SK-N-SH (cell line): ENCODE measurements around the gene CD74. TPM values are rescaled to one million over a fixed set of nuclear protein-coding genes. Genes with fewer than 3 reads are reported as not detected.

Experiments
- CTCF ChIA-PET: fragments of 300-600, 350-600 bp; formaldehyde crosslinking; extraction: SDS; loops from one replicate; lab custom pipeline; 2021; lab: Yijun Ruan, JAX
- POLR2A ChIA-PET: fragments of 350-600 bp; sonication (Branson Sonifier 250); formaldehyde crosslinking; extraction: SDS; loops from one replicate; lab custom pipeline; 2020; ENCODE audit warnings: antibody characterized with exemption, inconsistent platforms; lab: Yijun Ruan, JAX
- DNase-seq: peaks from one replicate; pipeline ENCODE4 v3.0.0; 2012
- H2AFZ ChIP-seq: fragments of 200-600 bp; sonication (generic); 2 replicates; pipeline ENCODE4 v1.8.1; 2016; ENCODE audit warnings: antibody characterized with exemption, mild to moderate bottlenecking, low read depth
- H3F3A ChIP-seq: fragments of 200-600 bp; sonication (generic); replicated peaks from 2 replicates; pipeline ENCODE3; 2016; ENCODE audit warnings: antibody characterized with exemption, mild to moderate bottlenecking; ENCODE audit not compliant: insufficient read depth
- H3K27ac ChIP-seq, 2 experiments: fragments of 200-500 bp in 1 of 2; fragments of 200-600 bp in 1 of 2; sonication (Bioruptor generic) in 1 of 2; sonication (generic), shearing (Covaris generic) in 1 of 2; 2 replicates each; pipeline versions ENCODE4 v1.5.1 to v1.6.1; 2014 to 2016; ENCODE audit warnings: low read depth in 2 of 2, inconsistent platforms in 1 of 2, low read length in 1 of 2, mild to moderate bottlenecking in 1 of 2, mixed read lengths in 1 of 2
- H3K27me3 ChIP-seq: fragments of 200-600 bp; sonication (generic), shearing (Covaris generic); 2 replicates; pipeline ENCODE4 v1.6.1; 2016; ENCODE audit warnings: mixed run types; ENCODE audit not compliant: insufficient read depth
- H3K36me3 ChIP-seq, 2 experiments: fragments of 200-500 bp in 1 of 2; fragments of 200-600 bp in 1 of 2; sonication (Bioruptor generic) in 1 of 2; sonication (generic) in 1 of 2; replicated peaks in 1 of 2; 2 replicates each; pipeline versions ENCODE3 to v1.5.1; 2014 to 2016; ENCODE audit warnings: low read length in 1 of 2, mild to moderate bottlenecking in 1 of 2; ENCODE audit not compliant: insufficient read depth in 2 of 2, control insufficient read depth in 1 of 2
- H3K4me1 ChIP-seq, 2 experiments: fragments of 200-500 bp in 1 of 2; fragments of 200-600 bp in 1 of 2; sonication (Bioruptor generic) in 1 of 2; sonication (generic), shearing (Covaris generic) in 1 of 2; 2 replicates each; pipeline versions ENCODE4 v1.5.1 to v1.6.1; 2014 to 2016; ENCODE audit warnings: low read depth in 1 of 2, low read length in 1 of 2, mixed run types in 1 of 2; ENCODE audit not compliant: insufficient read depth in 2 of 2, control insufficient read depth in 1 of 2
- H3K4me2 ChIP-seq: fragments of 200-600 bp; sonication (generic), shearing (Covaris generic); 2 replicates; pipeline ENCODE4 v1.6.1; 2017; ENCODE audit warnings: mixed run types
- H3K4me3 ChIP-seq, 2 experiments: fragments of 200-500 bp in 1 of 2; fragments of 200-600 bp in 1 of 2; sonication (Bioruptor generic) in 1 of 2; sonication (generic), shearing (Covaris generic) in 1 of 2; 2 replicates each; pipeline versions ENCODE4 v1.5.1 to v1.8.1; 2014 to 2016; ENCODE audit warnings: low read depth in 2 of 2, inconsistent platforms in 1 of 2, low read length in 1 of 2, mild to moderate bottlenecking in 1 of 2, mixed read lengths in 1 of 2, moderate library complexity in 1 of 2
- H3K79me2 ChIP-seq: fragments of 200-600 bp; sonication (generic); 2 replicates; pipeline ENCODE4 v1.8.1; 2017; ENCODE audit warnings: mild to moderate bottlenecking; ENCODE audit not compliant: insufficient read depth
- H3K9ac ChIP-seq: fragments of 200-600 bp; sonication (generic); 2 replicates; pipeline ENCODE4 v1.6.1; 2017; ENCODE audit warnings: mixed run types
- H3K9me2 ChIP-seq: fragments of 200-600 bp; sonication (generic); 2 replicates; pipeline ENCODE4 v1.6.1; 2017; ENCODE audit warnings: mixed run types
- H3K9me3 ChIP-seq: fragments of 200-600 bp; sonication (generic); 2 replicates; pipeline ENCODE4 v1.6.1; 2017; ENCODE audit warnings: mixed run types, mild to moderate bottlenecking, moderate library complexity
- H4K20me1 ChIP-seq: fragments of 200-600 bp; sonication (generic); 2 replicates; pipeline ENCODE4 v1.6.1; 2017; ENCODE audit warnings: mild to moderate bottlenecking, mixed run types; ENCODE audit not compliant: insufficient read depth
- ELF1 ChIP-seq: IDR thresholded peaks from 2 replicates; pipeline ENCODE4 v1.4.0; 2012
- GABPA ChIP-seq: IDR thresholded peaks from 2 replicates; pipeline ENCODE4 v1.4.0; 2012; ENCODE audit warnings: low read depth, mild to moderate bottlenecking
- NFIC ChIP-seq: IDR thresholded peaks from 2 replicates; pipeline ENCODE4 v1.4.0; 2012; ENCODE audit warnings: borderline replicate concordance
- POLR2AphosphoS5 ChIP-seq: IDR thresholded peaks from 2 replicates; pipeline ENCODE4 v1.6.1; 2012; ENCODE audit warnings: low read depth, low read length
- RAD21 ChIP-seq: IDR thresholded peaks from 2 replicates; pipeline ENCODE4 v1.6.1; 2012; ENCODE audit warnings: mild to moderate bottlenecking, low read length
- REST ChIP-seq: IDR thresholded peaks from 2 replicates; pipeline ENCODE4 v1.6.1; 2012; ENCODE audit warnings: mild to moderate bottlenecking, low read depth, low read length, moderate library complexity
- SIN3A ChIP-seq: IDR thresholded peaks from 2 replicates; pipeline ENCODE4 v1.6.1; 2012; ENCODE audit warnings: low read depth, mild to moderate bottlenecking, low read length, moderate library complexity, borderline replicate concordance
- SMC3 ChIP-seq: IDR thresholded peaks from 2 replicates; pipeline ENCODE4 v1.6.1; 2012; ENCODE audit warnings: low read depth, low read length, improper control_type of control experiment
- TAF1 ChIP-seq: IDR thresholded peaks from 2 replicates; pipeline ENCODE4 v1.6.1; 2012; ENCODE audit warnings: low read depth, mild to moderate bottlenecking, low read length, moderate library complexity, borderline replicate concordance
- TEAD4 ChIP-seq: IDR thresholded peaks from 2 replicates; pipeline ENCODE4 v1.4.0; 2012; ENCODE audit warnings: mild to moderate bottlenecking, borderline replicate concordance; ENCODE audit not compliant: insufficient read depth
- ZBTB33 ChIP-seq: IDR thresholded peaks from 2 replicates; pipeline ENCODE4 v1.4.0; 2012; ENCODE audit warnings: low read depth, borderline replicate concordance
- WGBS: methylation state at CpG from one replicate; pipeline ENCODE4 v1.1.6; 2017; ENCODE audit warnings: low lambda C conversion rate; 5-methylcytosine and 5-hydroxymethylcytosine counted together
- polyA plus RNA-seq, 3 experiments: library from polyadenylated mRNA; depleted of rRNA; stranded (reverse); fragments of >200 nt; gene quantifications; 2 replicates each; pipeline ENCODE4 v1.2.3, GENCODE V29; 2012
- TF ChIP-seq, protein P1 (sequence below): IDR thresholded peaks from 2 replicates; pipeline ENCODE4 v1.4.0; 2012; ENCODE audit warnings: low read depth, borderline replicate concordance

The CD74 gene
- polyA plus RNA-seq, 1 of the 3 experiments (the other 2 are of a cell fraction): 0.26 TPM

GRCh38 chr5:150449517-150450339, 37.0 kb upstream of the CD74 start, which contains the start of gene RPS14 (continued):
- TF ChIP-seq TEAD4 (no peak), NFIC (peak; percentile 86), ELF1 (peak; percentile 92), SIN3A (peak; percentile 60; the same call in 1 of the 2 replicates), TAF1 (peak; percentile 97), ZBTB33 (0 out of 2 replicates have a peak, but pooled peaks have one; percentile 28), REST (0 out of 2 replicates have a peak, but pooled peaks have one; percentile 31), POLR2AphosphoS5 (peak; percentile 98)
- TF ChIP-seq, protein P1, sequence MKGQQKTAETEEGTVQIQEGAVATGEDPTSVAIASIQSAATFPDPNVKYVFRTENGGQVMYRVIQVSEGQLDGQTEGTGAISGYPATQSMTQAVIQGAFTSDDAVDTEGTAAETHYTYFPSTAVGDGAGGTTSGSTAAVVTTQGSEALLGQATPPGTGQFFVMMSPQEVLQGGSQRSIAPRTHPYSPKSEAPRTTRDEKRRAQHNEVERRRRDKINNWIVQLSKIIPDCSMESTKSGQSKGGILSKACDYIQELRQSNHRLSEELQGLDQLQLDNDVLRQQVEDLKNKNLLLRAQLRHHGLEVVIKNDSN: peak; percentile 59
- TF ChIP-seq, all 33 proteins: peak for 19

- peaks cover 43 to 45% of the 10 kb centered on the region in 2 experiments for H3K36me3 ChIP-seq
- 1% methylated on average over 30 of the region's 31 CpGs for WGBS
Measured at GRCh38 chr5:150448952-150449516, 36.3 kb upstream of the CD74 start.

More at GRCh38 chr5:150448952-150449516, 36.3 kb upstream of the CD74 start:
- no peaks in the 10 kb centered on the region for H3K27me3 ChIP-seq
- H3F3A ChIP-seq: peaks cover 46% of the 10 kb centered on the region
- H3K9me2 ChIP-seq: no peaks in the 10 kb centered on the region
- ChIA-PET CTCF (interaction anchor here (0.6 to 2.1 kb wide), 13 partner anchors 9 to 398 kb away, joined by 3 to 19 read pairs (median 5); partner anchors contain the start of gene IRGM), POLR2A (interaction anchor here (0.6 to 1.6 kb wide), 8 partner anchors 9 to 400 kb away, joined by 3 to 16 read pairs (median 4); partner anchors contain the start of genes DCTN4 and RBM22)
- H3K9me3 ChIP-seq: peaks cover 6% of the 10 kb centered on the region; the same call in 1 of the 2 replicates
- H3K9ac ChIP-seq: peak overlapping the region; percentile 99
- no peak overlapping the region for H2AFZ ChIP-seq
- TF ChIP-seq RAD21 (no peak), TAF1 (no peak), TEAD4 (no peak), GABPA (no peak), ELF1 (no peak), NFIC (no peak), SMC3 (no peak)
- peaks cover 51% of the 10 kb centered on the region for H4K20me1 ChIP-seq
- peak overlapping the region; percentile 95 for H3K4me2 ChIP-seq
- H3K4me1 ChIP-seq: peaks cover 17 to 19% of the 10 kb centered on the region in 2 experiments; a peak in 3 of 4 replicates
- peaks cover 45% of the 10 kb centered on the region for H3K79me2 ChIP-seq
- peak overlapping the region; percentile 88 to 98 for H3K4me3 ChIP-seq
- no peak for DNase-seq
- peak overlapping the region; percentile 93 to 97 for H3K27ac ChIP-seq
